Activated T-helper 2 cell treated with anti-CD3 and anti-CD28 coated beads, Interferon-gamma antibody, Interleukin-2, Interleukin-4, amounts not matched to agents 10 μg/mL and 5 μg/mL and 100 μg/mL, durations not matched to agents 14 hours and 24 hours and 36 hours (primary cell): ENCODE data around the gene GNA12. TPM values are rescaled to one million over a fixed set of nuclear protein-coding genes. Genes with fewer than 3 reads are reported as not detected.

ENCODE experiments used
- DNase-seq: peaks from one replicate; pipeline ENCODE4 v3.0.0; 2021; ENCODE audit warnings: low spot score
- H3K27ac Mint-ChIP-seq: one replicate; pipeline ENCODE4 v1.8.0; 2021; ENCODE audit warnings: mixed read lengths
- H3K27me3 Mint-ChIP-seq: one replicate; pipeline ENCODE4 v1.8.0; 2021; ENCODE audit warnings: low read depth, mixed read lengths
- H3K36me3 Mint-ChIP-seq: one replicate; pipeline ENCODE4 v1.8.0; 2021; ENCODE audit warnings: low read depth, mixed read lengths
- H3K4me1 Mint-ChIP-seq: one replicate; pipeline ENCODE4 v1.8.0; 2021; ENCODE audit warnings: low read depth, mixed read lengths
- H3K4me3 Mint-ChIP-seq: one replicate; pipeline ENCODE4 v1.8.0; 2021; ENCODE audit warnings: low read depth, mild to moderate bottlenecking, moderate library complexity, mixed read lengths
- H3K9me3 Mint-ChIP-seq: one replicate; pipeline ENCODE4 v1.8.0; 2021; ENCODE audit warnings: mixed read lengths
- intact Hi-C: fragments of 100-400 bp; cut with micrococcal nuclease; formaldehyde crosslinking; loops from one replicate; pipeline ENCODE4 v1.15.1; 2023
- total RNA-seq: library from RNA; stranded (reverse); gene quantifications from 2 replicates; pipeline ENCODE4 v1.2.3, GENCODE V29; 2022

The GNA12 gene
- total RNA-seq, 1 donor from 2014 or later, result 40.9 TPM

GRCh38 chr7:2761131-2761624, 82.9 kb downstream of the GNA12 start:
- no peaks in the 10 kb centered on the region for H3K9me3 Mint-ChIP-seq
- intact Hi-C loops, result no loop called here

GRCh38 chr7:2760098-2760889, 83.8 kb downstream of the GNA12 start:
- H3K27ac Mint-ChIP-seq, result peak overlapping the region; percentile 72
- intact Hi-C loops, result no loop called here
- H3K27me3 Mint-ChIP-seq, result no peaks in the 10 kb centered on the region
- H3K36me3 Mint-ChIP-seq, result peaks cover 40% of the 10 kb centered on the region
- H3K9me3 Mint-ChIP-seq, result peaks cover 6% of the 10 kb centered on the region
- H3K4me1 Mint-ChIP-seq, result peaks cover 48% of the 10 kb centered on the region
- H3K4me3 Mint-ChIP-seq, result no peak overlapping the region
- no peak for DNase-seq

More at GRCh38 chr7:2761131-2761624, 82.9 kb downstream of the GNA12 start:
- Mint-ChIP-seq H3K4me3 (no peak overlapping the region), H3K27ac (no peak overlapping the region), H3K4me1 (peaks cover 43% of the 10 kb centered on the region), H3K36me3 (peaks cover 34% of the 10 kb centered on the region), H3K27me3 (no peaks in the 10 kb centered on the region)
- DNase-seq, result no peak

GRCh38 chr7:2759736-2760097, 84.4 kb downstream of the GNA12 start:
- Mint-ChIP-seq H3K9me3 (peaks cover 10% of the 10 kb centered on the region), H3K27ac (peak overlapping the region; percentile 72), H3K4me1 (peaks cover 50% of the 10 kb centered on the region), H3K36me3 (peaks cover 46% of the 10 kb centered on the region), H3K27me3 (no peaks in the 10 kb centered on the region), H3K4me3 (no peak overlapping the region)
- intact Hi-C loops, result loop anchor here (5.0 kb wide), 1 partner anchor 83 kb away; the partner anchor contains the start of gene GNA12
- no peak for DNase-seq

- Mint-ChIP-seq H3K4me3 (peak overlapping the region; percentile 71), H3K4me1 (peaks cover 50% of the 10 kb centered on the region), H3K27ac (peak overlapping the region; percentile 97), H3K27me3 (no peaks in the 10 kb centered on the region), H3K36me3 (peaks cover 53% of the 10 kb centered on the region), H3K9me3 (peaks cover 10% of the 10 kb centered on the region)
- intact Hi-C loops, result loop anchor here (1.0 to 5.0 kb wide), 3 partner anchors 14 to 83 kb away; partner anchors contain the start of gene GNA12
- DNase-seq, result no peak
These were observed 85.2 kb downstream of the GNA12 start for GRCh38 chr7:2758673-2759616.

- intact Hi-C loops, result loop anchor here (1.0 to 5.0 kb wide), 3 partner anchors 15 to 84 kb away; partner anchors contain the start of gene GNA12
- peak overlapping the region; percentile 97 for H3K27ac Mint-ChIP-seq
- H3K9me3 Mint-ChIP-seq, result peaks cover 10% of the 10 kb centered on the region
- H3K27me3 Mint-ChIP-seq, result no peaks in the 10 kb centered on the region
- peaks cover 50% of the 10 kb centered on the region for H3K4me1 Mint-ChIP-seq
- peaks cover 53% of the 10 kb centered on the region for H3K36me3 Mint-ChIP-seq
- DNase-seq, result peak; percentile 63
- H3K4me3 Mint-ChIP-seq, result peak overlapping the region; percentile 71
These were observed 86.0 kb downstream of the GNA12 start for GRCh38 chr7:2757904-2758672.

- H3K4me3 Mint-ChIP-seq, result peak overlapping the region; percentile 71
- peaks cover 53% of the 10 kb centered on the region for H3K36me3 Mint-ChIP-seq
- H3K27ac Mint-ChIP-seq, result peak overlapping the region; percentile 97
- peaks cover 52% of the 10 kb centered on the region for H3K4me1 Mint-ChIP-seq
- H3K27me3 Mint-ChIP-seq, result no peaks in the 10 kb centered on the region
- peaks cover 10% of the 10 kb centered on the region for H3K9me3 Mint-ChIP-seq
- no peak for DNase-seq
- intact Hi-C loops, result loop anchor here (5.0 kb wide), 1 partner anchor 85 kb away; the partner anchor contains the start of gene GNA12
These were observed 86.7 kb downstream of the GNA12 start for GRCh38 chr7:2757361-2757903.

GRCh38 chr7:2755531-2755930, 88.6 kb downstream of the GNA12 start:
- intact Hi-C loops, result loop anchor here (5.0 kb wide), 1 partner anchor 87 kb away; the partner anchor contains the start of gene GNA12

GRCh38 chr7:2754912-2755311, 89.2 kb downstream of the GNA12 start:
- DNase-seq, result no peak
- H3K36me3 Mint-ChIP-seq, result peaks cover 47% of the 10 kb centered on the region
- H3K9me3 Mint-ChIP-seq, result peaks cover 10% of the 10 kb centered on the region
- peaks cover 50% of the 10 kb centered on the region for H3K4me1 Mint-ChIP-seq
- no peaks in the 10 kb centered on the region for H3K27me3 Mint-ChIP-seq
- H3K4me3 Mint-ChIP-seq, result no peak overlapping the region
- intact Hi-C loops, result loop anchor here (5.0 kb wide), 1 partner anchor 87 kb away; the partner anchor contains the start of gene GNA12
- no peak overlapping the region for H3K27ac Mint-ChIP-seq

More at GRCh38 chr7:2755531-2755930, 88.6 kb downstream of the GNA12 start:
- Mint-ChIP-seq H3K27me3 (no peaks in the 10 kb centered on the region), H3K4me3 (no peak overlapping the region), H3K36me3 (peaks cover 49% of the 10 kb centered on the region), H3K9me3 (peaks cover 10% of the 10 kb centered on the region), H3K27ac (no peak overlapping the region), H3K4me1 (peaks cover 55% of the 10 kb centered on the region)
- no peak for DNase-seq

GRCh38 chr7:2754086-2754485, 90.0 kb downstream of the GNA12 start:
- Mint-ChIP-seq H3K4me3 (no peak overlapping the region), H3K27me3 (no peaks in the 10 kb centered on the region), H3K4me1 (peaks cover 43% of the 10 kb centered on the region), H3K27ac (no peak overlapping the region), H3K9me3 (peaks cover 10% of the 10 kb centered on the region), H3K36me3 (peaks cover 43% of the 10 kb centered on the region)
- intact Hi-C loops, result no loop called here
- DNase-seq, result no peak

- Mint-ChIP-seq H3K27ac (no peak overlapping the region), H3K27me3 (no peaks in the 10 kb centered on the region), H3K4me3 (no peak overlapping the region), H3K4me1 (peaks cover 36% of the 10 kb centered on the region), H3K9me3 (peaks cover 10% of the 10 kb centered on the region), H3K36me3 (peaks cover 40% of the 10 kb centered on the region)
- DNase-seq, result no peak
- intact Hi-C loops, result no loop called here
These were observed 91.0 kb downstream of the GNA12 start for GRCh38 chr7:2753148-2753547.

GRCh38 chr7:2751086-2751485, 93.0 kb downstream of the GNA12 start:
- Mint-ChIP-seq H3K36me3 (peaks cover 26% of the 10 kb centered on the region), H3K27ac (no peak overlapping the region), H3K4me1 (peaks cover 20% of the 10 kb centered on the region), H3K9me3 (peaks cover 18% of the 10 kb centered on the region), H3K4me3 (no peak overlapping the region), H3K27me3 (no peaks in the 10 kb centered on the region)
- intact Hi-C loops, result no loop called here
- no peak for DNase-seq
